Muscle of leg (tissue), 11 donors: ENCODE data around the gene HOXB13. TPM values are rescaled to one million over a fixed set of nuclear protein-coding genes. Genes with fewer than 3 reads are reported as not detected.

Experiments
- DNase-seq: peaks from one replicate; pipeline ENCODE4 v3.0.0; 2013
- H3K27ac ChIP-seq: one replicate; pipeline ENCODE4 v1.5.1; 2013; ENCODE audit warnings: mild to moderate bottlenecking, low read length, control low read depth
- H3K27me3 ChIP-seq: one replicate; pipeline ENCODE4 v1.6.1; 2013; ENCODE audit warnings: low read length; ENCODE audit not compliant: control insufficient read depth, insufficient read depth
- H3K36me3 ChIP-seq: one replicate; pipeline ENCODE4 v1.6.1; 2013; ENCODE audit warnings: low read length; ENCODE audit not compliant: control insufficient read depth, insufficient read depth
- H3K4me1 ChIP-seq: one replicate; pipeline ENCODE4 v1.6.1; 2013; ENCODE audit warnings: low read length; ENCODE audit not compliant: control insufficient read depth, insufficient read depth
- H3K4me3 ChIP-seq: one replicate; pipeline ENCODE4 v1.5.1; 2013; ENCODE audit warnings: low read length, control low read depth
- H3K9me3 ChIP-seq: replicated peaks from 2 replicates; pipeline ENCODE4 v1.6.1; 2013; ENCODE audit warnings: low read depth, low read length; ENCODE audit not compliant: control insufficient read depth
- WGBS: methylation state at CpG from one replicate; pipeline ENCODE4 v1.1.5; 2013; ENCODE audit warnings: missing lambda C conversion rate; ENCODE audit not compliant: insufficient coverage; 5-methylcytosine and 5-hydroxymethylcytosine counted together
- polyA plus RNA-seq, 8 donors: library from polyadenylated mRNA; unstranded; fragments of 120-200 nt; gene quantifications; one replicate each; pipeline versions ENCODE4 v1.2.1 to v1.2.3, GENCODE V29; 2013; ENCODE audit warnings: inconsistent platforms in 1 of 8, low replicate concordance in 1 of 8; ENCODE audit not compliant: insufficient read length in 8 of 8, insufficient read depth in 1 of 8
- total RNA-seq: library from RNA; stranded (reverse); fragments of 120-200 nt; gene quantifications from one replicate; pipeline ENCODE4 v1.2.4, GENCODE V29; 2013

HOXB13 gene
- total and polyA plus RNA-seq, 9 donors: under 0.01 to 0.06 TPM; not detected in 7

DNA sequence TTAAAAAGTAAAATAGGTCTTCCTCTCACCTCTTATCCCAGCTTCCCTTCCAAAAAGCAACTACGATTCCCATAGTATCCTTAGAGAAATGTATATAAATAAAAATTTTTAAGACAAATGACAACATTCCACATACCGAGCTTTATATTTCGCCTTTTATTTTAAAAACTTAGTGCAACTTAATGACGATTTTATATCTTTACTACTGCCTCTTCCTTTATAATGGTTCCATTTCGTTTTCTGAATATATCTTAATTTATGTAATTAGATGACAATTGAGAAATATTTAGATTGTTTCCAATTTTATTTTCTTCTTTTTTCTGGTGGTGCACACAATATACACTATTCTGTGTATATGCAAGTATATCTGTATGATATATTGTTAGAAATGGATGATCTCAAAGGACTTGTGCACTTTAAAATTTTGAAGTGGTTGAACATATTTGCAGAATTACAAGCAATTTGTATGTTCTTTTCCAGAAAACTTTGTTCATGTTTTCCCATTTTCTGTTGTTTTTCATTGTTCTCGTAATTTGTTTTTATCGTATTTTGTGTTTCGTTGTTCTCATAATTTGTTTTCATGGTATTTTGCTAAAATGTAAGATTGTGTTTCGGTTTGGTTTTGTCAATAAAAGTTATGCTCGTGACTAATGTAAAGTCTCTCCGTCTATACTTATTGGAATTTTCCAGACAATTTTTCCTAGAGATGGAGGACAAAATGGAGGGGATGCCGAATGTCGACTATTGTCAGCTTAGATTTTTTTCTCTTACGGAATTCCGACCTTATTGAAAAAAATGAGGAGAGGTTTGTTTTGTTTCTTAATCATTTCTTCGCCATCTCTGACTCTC lies 20.4 kb upstream of the HOXB13 start:
- peaks cover 4% of the 10 kb centered on the region for H3K4me1 ChIP-seq
- H3K36me3 ChIP-seq: no peaks in the 10 kb centered on the region
- no peak overlapping the region for H3K27ac ChIP-seq
- peaks cover 92% of the 10 kb centered on the region for H3K27me3 ChIP-seq
- WGBS: no CpG with 5 or more reads among the region's 16 CpGs
- no peak overlapping the region for H3K4me3 ChIP-seq
- no peak for DNase-seq
- H3K9me3 ChIP-seq: no peaks in the 10 kb centered on the region

DNA sequence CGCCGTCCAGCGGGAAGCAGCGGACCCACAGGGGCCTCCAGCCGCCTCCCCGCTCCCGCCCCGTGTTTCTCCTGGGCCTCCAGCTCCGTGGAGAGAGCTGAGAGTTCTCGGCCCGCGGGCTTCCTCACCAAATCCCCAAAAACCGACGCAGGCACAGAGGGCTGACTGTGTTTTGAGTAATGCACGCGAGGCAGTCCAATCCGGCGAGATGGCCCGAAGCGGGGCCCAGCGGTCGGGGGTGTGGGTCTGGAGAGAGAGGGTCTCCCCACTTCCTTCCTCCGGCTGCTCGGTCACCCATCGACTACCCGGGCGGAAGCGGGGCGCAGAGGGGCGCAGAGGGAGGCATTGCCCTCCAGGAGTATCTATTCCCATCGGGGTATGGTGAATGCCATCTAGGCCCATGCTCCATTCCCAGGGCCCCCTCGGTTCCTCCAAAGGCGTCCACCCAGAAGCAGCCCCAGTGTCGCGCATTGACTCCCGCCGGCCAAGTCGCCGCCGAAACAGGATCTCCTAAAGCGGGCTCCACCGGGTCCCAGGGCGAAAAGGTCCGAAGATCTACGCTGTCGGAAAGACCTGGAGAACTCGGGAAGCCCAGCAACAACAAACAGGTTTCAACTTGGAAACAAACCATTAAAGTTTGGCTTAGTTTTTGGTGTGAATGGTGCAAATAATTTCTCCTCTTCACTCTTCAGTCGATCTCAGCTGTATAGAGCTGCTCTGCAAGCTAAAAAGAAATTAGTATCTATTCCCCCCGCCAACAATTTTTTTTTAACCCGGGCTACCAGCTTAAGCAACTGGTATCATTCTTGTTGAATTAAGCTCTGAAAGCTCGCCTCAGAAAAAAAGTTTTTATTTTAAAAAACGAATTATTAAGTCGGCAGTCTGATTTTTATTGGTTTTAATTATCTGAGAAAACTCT lies 19.2 kb upstream of the HOXB13 start:
- Histone ChIP-seq H3K36me3 (no peaks in the 10 kb centered on the region), H3K27ac (no peak overlapping the region), H3K4me1 (peaks cover 4% of the 10 kb centered on the region), H3K4me3 (no peak overlapping the region), H3K9me3 (no peaks in the 10 kb centered on the region), H3K27me3 (peaks cover 92% of the 10 kb centered on the region)
- 3% methylated on average over 22 of the region's 53 CpGs for WGBS
- DNase-seq: no peak

DNA sequence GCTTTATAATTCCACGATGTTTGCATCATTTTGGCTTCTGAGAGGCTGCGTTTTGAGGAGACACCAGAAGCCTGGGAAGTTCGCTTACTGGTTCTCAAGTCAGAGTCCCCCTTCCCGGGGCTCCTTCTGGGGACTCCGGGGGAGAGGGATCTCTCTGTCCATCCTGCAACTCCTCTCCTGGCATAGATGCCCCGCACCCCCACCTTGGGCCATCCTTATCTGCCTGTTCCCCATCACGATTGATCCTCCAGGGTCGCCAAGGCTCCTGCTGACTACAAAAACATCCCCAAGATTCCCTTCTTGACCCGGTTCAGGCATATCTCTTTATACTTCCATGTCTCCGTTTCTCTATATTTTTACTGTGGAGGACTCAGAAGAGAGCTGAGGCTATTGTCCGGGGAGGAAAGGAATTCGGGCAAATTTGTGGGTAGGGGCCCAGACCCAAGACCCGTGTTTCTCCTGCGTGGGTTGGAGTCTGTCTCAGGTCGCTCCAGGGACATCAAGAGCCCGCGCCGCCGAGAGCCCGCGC lies 18.4 kb upstream of the HOXB13 start:
- Histone ChIP-seq H3K4me1 (peaks cover 4% of the 10 kb centered on the region), H3K9me3 (no peaks in the 10 kb centered on the region), H3K36me3 (no peaks in the 10 kb centered on the region), H3K27me3 (peaks cover 90% of the 10 kb centered on the region), H3K4me3 (no peak overlapping the region), H3K27ac (no peak overlapping the region)
- under 1% methylated on average over 16 of the region's 21 CpGs for WGBS
- DNase-seq: no peak

- Histone ChIP-seq H3K36me3 (no peaks in the 10 kb centered on the region), H3K27me3 (peaks cover 90% of the 10 kb centered on the region), H3K4me1 (peaks cover 4% of the 10 kb centered on the region), H3K9me3 (no peaks in the 10 kb centered on the region), H3K4me3 (no peak overlapping the region), H3K27ac (no peak overlapping the region)
- DNase-seq: no peak
- 14% methylated on average over 5 of the region's 12 CpGs for WGBS
Observed at GRCh38 chr17:48745381-48746275, 17.1 kb upstream of the HOXB13 start.

- Histone ChIP-seq H3K4me3 (no peak overlapping the region), H3K36me3 (no peaks in the 10 kb centered on the region), H3K4me1 (no peaks in the 10 kb centered on the region), H3K27me3 (peaks cover 97% of the 10 kb centered on the region), H3K27ac (no peak overlapping the region), H3K9me3 (no peaks in the 10 kb centered on the region)
- no peak for DNase-seq
Observed at GRCh38 chr17:48740537-48740936, 12.0 kb upstream of the HOXB13 start.

DNA sequence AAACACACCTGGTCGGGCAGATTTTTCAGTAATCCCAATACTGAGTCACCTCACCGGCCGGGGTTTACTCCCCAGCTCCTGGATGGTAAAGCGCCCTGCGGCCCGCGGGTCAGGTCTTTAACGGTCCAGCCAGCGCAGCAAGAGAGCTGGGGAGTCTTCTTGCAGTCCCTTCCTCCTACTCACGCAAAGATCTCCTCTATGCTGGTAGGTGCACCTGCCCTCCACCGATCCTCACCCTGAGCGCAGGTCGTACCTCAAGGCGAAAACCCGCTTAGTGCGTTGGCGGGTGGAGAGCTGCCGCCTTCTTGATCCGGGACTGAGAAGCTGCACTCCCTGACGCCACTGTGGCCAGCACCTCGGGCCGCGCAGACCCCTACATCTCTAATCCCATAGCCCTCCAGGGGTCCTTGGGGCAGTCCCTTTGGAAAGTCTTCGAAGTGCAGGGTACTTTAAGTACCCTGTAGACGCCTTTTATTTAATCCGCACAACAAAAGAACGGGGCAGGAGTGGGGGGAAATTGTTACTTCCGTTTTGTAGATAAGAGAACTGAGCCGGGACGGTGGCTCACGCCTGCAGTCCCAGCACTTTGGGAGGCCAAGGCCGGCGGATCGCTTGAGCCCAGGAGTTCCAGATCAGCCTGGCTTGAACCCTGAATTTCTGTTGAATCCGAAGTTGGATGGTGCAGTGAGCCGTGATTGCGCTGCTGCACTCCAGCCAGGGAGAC lies 10.4 kb upstream of the HOXB13 start:
- Histone ChIP-seq H3K27me3 (peaks cover 97% of the 10 kb centered on the region), H3K27ac (no peak overlapping the region), H3K36me3 (no peaks in the 10 kb centered on the region), H3K4me3 (no peak overlapping the region), H3K4me1 (peaks cover 7% of the 10 kb centered on the region), H3K9me3 (no peaks in the 10 kb centered on the region)
- DNase-seq: no peak
- WGBS: 4% methylated on average over 25 of the region's 37 CpGs

GRCh38 chr17:48738424-48738802 lies 9.9 kb upstream of the HOXB13 start:
- WGBS: 0% methylated on average over 1 of the region's 11 CpGs
- peaks cover 97% of the 10 kb centered on the region for H3K27me3 ChIP-seq
- H3K36me3 ChIP-seq: no peaks in the 10 kb centered on the region

GRCh38 chr17:48737330-48738043 lies 8.9 kb upstream of the HOXB13 start:
- Histone ChIP-seq H3K27me3 (peaks cover 97% of the 10 kb centered on the region), H3K9me3 (no peaks in the 10 kb centered on the region), H3K27ac (no peak overlapping the region), H3K36me3 (no peaks in the 10 kb centered on the region), H3K4me3 (no peak overlapping the region), H3K4me1 (peaks cover 15% of the 10 kb centered on the region)
- DNase-seq: no peak
- WGBS: 45% methylated on average over 4 of the region's 4 CpGs

More at GRCh38 chr17:48738424-48738802, 9.9 kb upstream of the HOXB13 start:
- DNase-seq: no peak
- no peak overlapping the region for H3K4me3 ChIP-seq
- no peaks in the 10 kb centered on the region for H3K9me3 ChIP-seq
- H3K27ac ChIP-seq: no peak overlapping the region
- H3K4me1 ChIP-seq: peaks cover 8% of the 10 kb centered on the region

- Histone ChIP-seq H3K36me3 (no peaks in the 10 kb centered on the region), H3K27ac (no peak overlapping the region), H3K27me3 (peaks cover 94% of the 10 kb centered on the region), H3K4me1 (peaks cover 15% of the 10 kb centered on the region), H3K4me3 (no peak overlapping the region), H3K9me3 (no peaks in the 10 kb centered on the region)
- WGBS: 8% methylated on average over 6 of the region's 7 CpGs
- DNase-seq: no peak
Observed at GRCh38 chr17:48735062-48735351, 6.5 kb upstream of the HOXB13 start.
